Neural cell (in vitro differentiated cells): ENCODE measurements around the gene LFNG. TPM values are rescaled to one million over a fixed set of nuclear protein-coding genes. Genes with fewer than 3 reads are reported as not detected.

Source experiments
- H2AFZ ChIP-seq: fragments of 200-600, 300-800 bp; sonication (generic), shearing (Covaris generic); 2 replicates; pipeline ENCODE4 v1.6.0; 2014; ENCODE audit warnings: low read depth, mild to moderate bottlenecking, antibody characterized with exemption, low read length, moderate library complexity
- H3F3A ChIP-seq: fragments of 200-600 bp; shearing (Covaris generic); 2 replicates; pipeline ENCODE4 v1.6.1; 2016; ENCODE audit warnings: mild to moderate bottlenecking, moderate library complexity, mixed read lengths, antibody characterized with exemption, low read length; ENCODE audit not compliant: insufficient read depth, poor library complexity, severe bottlenecking
- H3K27ac ChIP-seq: fragments of 200-600, 300-800 bp; sonication (generic), shearing (Covaris generic); 2 replicates; pipeline ENCODE4 v1.5.1; 2014; ENCODE audit warnings: mild to moderate bottlenecking, low read length, moderate library complexity
- H3K27me3 ChIP-seq: fragments of 300-800, 200-600 bp; sonication (generic), shearing (Covaris generic); 2 replicates; pipeline ENCODE4 v1.6.0; 2014; ENCODE audit warnings: mild to moderate bottlenecking, low read depth, low read length, moderate library complexity; ENCODE audit not compliant: insufficient read depth
- H3K36me3 ChIP-seq: fragments of 300-800, 200-600 bp; sonication (generic), shearing (Covaris generic); 2 replicates; pipeline ENCODE4 v1.5.1; 2014; ENCODE audit warnings: mild to moderate bottlenecking, antibody characterized with exemption, low read length, moderate library complexity; ENCODE audit not compliant: insufficient read depth
- H3K4me2 ChIP-seq: fragments of 300-800, 200-600 bp; sonication (generic), shearing (Covaris generic); 2 replicates; pipeline ENCODE4 v1.6.0; 2014; ENCODE audit warnings: mild to moderate bottlenecking, low read length
- H3K4me3 ChIP-seq: fragments of 300-800, 200-600 bp; sonication (generic), shearing (Covaris generic); 2 replicates; pipeline ENCODE4 v1.5.1; 2014; ENCODE audit warnings: mild to moderate bottlenecking, low read length, moderate library complexity
- H3K79me2 ChIP-seq: fragments of 200-600 bp; shearing (Covaris generic); replicated peaks from 2 replicates; pipeline ENCODE4 v1.6.0; 2014; ENCODE audit warnings: mild to moderate bottlenecking, low read length, moderate library complexity; ENCODE audit not compliant: insufficient read depth
- H3K9ac ChIP-seq: fragments of 300-800, 200-600 bp; sonication (generic), shearing (Covaris generic); 2 replicates; pipeline ENCODE4 v1.6.1; 2016; ENCODE audit warnings: mild to moderate bottlenecking, low read length, mixed read lengths
- H3K9me2 ChIP-seq: fragments of 200-600 bp; shearing (Covaris generic); 2 replicates; pipeline ENCODE4 v1.6.1; 2016; ENCODE audit warnings: mild to moderate bottlenecking, low read length, mixed read lengths; ENCODE audit not compliant: insufficient read depth
- H3K9me3 ChIP-seq: fragments of 200-600, 300-800 bp; sonication (generic), shearing (Covaris generic); 2 replicates; pipeline ENCODE4 v1.6.1; 2016; ENCODE audit warnings: mild to moderate bottlenecking, mixed run types, low read length, moderate library complexity, mixed read lengths
- H4K20me1 ChIP-seq: fragments of 200-600 bp; shearing (Covaris generic); 2 replicates; pipeline ENCODE4 v1.6.1; 2016; ENCODE audit warnings: mild to moderate bottlenecking, mixed run types; ENCODE audit not compliant: insufficient read depth
- EP300 ChIP-seq: fragments of 450-650 bp; conservative IDR thresholded peaks from 2 replicates; pipeline ENCODE4 v1.6.1; 2014; ENCODE audit warnings: antibody characterized with exemption, mild to moderate bottlenecking, moderate library complexity; ENCODE audit not compliant: poor library complexity, severe bottlenecking
- EZH2 ChIP-seq: fragments of 200-600, 300-800 bp; shearing (Covaris generic), sonication (generic); IDR thresholded peaks from 2 replicates; pipeline ENCODE4 v1.6.1; 2014; ENCODE audit warnings: antibody characterized with exemption, low read length, borderline replicate concordance, mild to moderate bottlenecking; ENCODE audit not compliant: insufficient read depth, poor library complexity, severe bottlenecking
- MXI1 ChIP-seq: fragments of 450-650 bp; conservative IDR thresholded peaks from 2 replicates; pipeline ENCODE4 v1.6.1; 2014; ENCODE audit warnings: antibody characterized with exemption, mild to moderate bottlenecking; ENCODE audit not compliant: poor library complexity, severe bottlenecking
- POLR2AphosphoS5 ChIP-seq: IDR thresholded peaks from 2 replicates; pipeline ENCODE4 v1.6.1; 2012
- RAD21 ChIP-seq: fragments of 450-650 bp; conservative IDR thresholded peaks from 2 replicates; pipeline ENCODE4 v1.6.1; 2014; ENCODE audit warnings: antibody characterized with exemption, mild to moderate bottlenecking, moderate library complexity
- SMC3 ChIP-seq: fragments of 450-650 bp; conservative IDR thresholded peaks from 2 replicates; pipeline ENCODE4 v1.6.1; 2014; ENCODE audit warnings: antibody characterized with exemption, mild to moderate bottlenecking, moderate library complexity; ENCODE audit not compliant: poor library complexity
- TAF1 ChIP-seq: IDR thresholded peaks from 2 replicates; pipeline ENCODE4 v1.6.1; 2012; ENCODE audit warnings: low read depth
- polyA plus RNA-seq: library from polyadenylated mRNA; depleted of rRNA; stranded (reverse); fragments of >200 nt; gene quantifications from 2 replicates; pipeline ENCODE4 v1.2.3, GENCODE V29; 2014
- TF ChIP-seq, protein P1 (sequence below): fragments of 450-650 bp; IDR thresholded peaks from 2 replicates; pipeline ENCODE4 v1.5.1; 2014; ENCODE audit warnings: antibody characterized with exemption, mild to moderate bottlenecking, moderate library complexity; ENCODE audit not compliant: poor library complexity, severe bottlenecking
- TF ChIP-seq, protein P2 (sequence below): IDR thresholded peaks from 2 replicates; pipeline ENCODE4 v1.6.1; 2012; ENCODE audit warnings: borderline replicate concordance

Gene LFNG
- polyA plus RNA-seq, 1 donor from 2014 or later, result 0.30 TPM

GRCh38 chr7:2542011-2542915 is 22.7 kb downstream of the LFNG start:
- Histone ChIP-seq H4K20me1 (no peaks in the 10 kb centered on the region), H3K36me3 (no peaks in the 10 kb centered on the region), H3K4me2 (no peak overlapping the region), H3K27me3 (no peaks in the 10 kb centered on the region), H3F3A (no peaks in the 10 kb centered on the region), H3K9me2 (no peaks in the 10 kb centered on the region), H3K27ac (no peak overlapping the region), H2AFZ (no peak overlapping the region), H3K4me3 (no peak overlapping the region), H3K79me2 (no peaks in the 10 kb centered on the region), H3K9me3 (no peaks in the 10 kb centered on the region), H3K9ac (no peak overlapping the region)
- no peak for TF ChIP-seq EP300
- TF ChIP-seq MXI1, result no peak
- no peak for TF ChIP-seq POLR2AphosphoS5
- TF ChIP-seq EZH2, result no peak
- TF ChIP-seq TAF1, result no peak
- TF ChIP-seq, protein P1, sequence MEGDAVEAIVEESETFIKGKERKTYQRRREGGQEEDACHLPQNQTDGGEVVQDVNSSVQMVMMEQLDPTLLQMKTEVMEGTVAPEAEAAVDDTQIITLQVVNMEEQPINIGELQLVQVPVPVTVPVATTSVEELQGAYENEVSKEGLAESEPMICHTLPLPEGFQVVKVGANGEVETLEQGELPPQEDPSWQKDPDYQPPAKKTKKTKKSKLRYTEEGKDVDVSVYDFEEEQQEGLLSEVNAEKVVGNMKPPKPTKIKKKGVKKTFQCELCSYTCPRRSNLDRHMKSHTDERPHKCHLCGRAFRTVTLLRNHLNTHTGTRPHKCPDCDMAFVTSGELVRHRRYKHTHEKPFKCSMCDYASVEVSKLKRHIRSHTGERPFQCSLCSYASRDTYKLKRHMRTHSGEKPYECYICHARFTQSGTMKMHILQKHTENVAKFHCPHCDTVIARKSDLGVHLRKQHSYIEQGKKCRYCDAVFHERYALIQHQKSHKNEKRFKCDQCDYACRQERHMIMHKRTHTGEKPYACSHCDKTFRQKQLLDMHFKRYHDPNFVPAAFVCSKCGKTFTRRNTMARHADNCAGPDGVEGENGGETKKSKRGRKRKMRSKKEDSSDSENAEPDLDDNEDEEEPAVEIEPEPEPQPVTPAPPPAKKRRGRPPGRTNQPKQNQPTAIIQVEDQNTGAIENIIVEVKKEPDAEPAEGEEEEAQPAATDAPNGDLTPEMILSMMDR, result no peak
- TF ChIP-seq, protein P2, sequence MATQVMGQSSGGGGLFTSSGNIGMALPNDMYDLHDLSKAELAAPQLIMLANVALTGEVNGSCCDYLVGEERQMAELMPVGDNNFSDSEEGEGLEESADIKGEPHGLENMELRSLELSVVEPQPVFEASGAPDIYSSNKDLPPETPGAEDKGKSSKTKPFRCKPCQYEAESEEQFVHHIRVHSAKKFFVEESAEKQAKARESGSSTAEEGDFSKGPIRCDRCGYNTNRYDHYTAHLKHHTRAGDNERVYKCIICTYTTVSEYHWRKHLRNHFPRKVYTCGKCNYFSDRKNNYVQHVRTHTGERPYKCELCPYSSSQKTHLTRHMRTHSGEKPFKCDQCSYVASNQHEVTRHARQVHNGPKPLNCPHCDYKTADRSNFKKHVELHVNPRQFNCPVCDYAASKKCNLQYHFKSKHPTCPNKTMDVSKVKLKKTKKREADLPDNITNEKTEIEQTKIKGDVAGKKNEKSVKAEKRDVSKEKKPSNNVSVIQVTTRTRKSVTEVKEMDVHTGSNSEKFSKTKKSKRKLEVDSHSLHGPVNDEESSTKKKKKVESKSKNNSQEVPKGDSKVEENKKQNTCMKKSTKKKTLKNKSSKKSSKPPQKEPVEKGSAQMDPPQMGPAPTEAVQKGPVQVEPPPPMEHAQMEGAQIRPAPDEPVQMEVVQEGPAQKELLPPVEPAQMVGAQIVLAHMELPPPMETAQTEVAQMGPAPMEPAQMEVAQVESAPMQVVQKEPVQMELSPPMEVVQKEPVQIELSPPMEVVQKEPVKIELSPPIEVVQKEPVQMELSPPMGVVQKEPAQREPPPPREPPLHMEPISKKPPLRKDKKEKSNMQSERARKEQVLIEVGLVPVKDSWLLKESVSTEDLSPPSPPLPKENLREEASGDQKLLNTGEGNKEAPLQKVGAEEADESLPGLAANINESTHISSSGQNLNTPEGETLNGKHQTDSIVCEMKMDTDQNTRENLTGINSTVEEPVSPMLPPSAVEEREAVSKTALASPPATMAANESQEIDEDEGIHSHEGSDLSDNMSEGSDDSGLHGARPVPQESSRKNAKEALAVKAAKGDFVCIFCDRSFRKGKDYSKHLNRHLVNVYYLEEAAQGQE, result no peak
- no peak for TF ChIP-seq SMC3
- no peak for TF ChIP-seq RAD21

DNA sequence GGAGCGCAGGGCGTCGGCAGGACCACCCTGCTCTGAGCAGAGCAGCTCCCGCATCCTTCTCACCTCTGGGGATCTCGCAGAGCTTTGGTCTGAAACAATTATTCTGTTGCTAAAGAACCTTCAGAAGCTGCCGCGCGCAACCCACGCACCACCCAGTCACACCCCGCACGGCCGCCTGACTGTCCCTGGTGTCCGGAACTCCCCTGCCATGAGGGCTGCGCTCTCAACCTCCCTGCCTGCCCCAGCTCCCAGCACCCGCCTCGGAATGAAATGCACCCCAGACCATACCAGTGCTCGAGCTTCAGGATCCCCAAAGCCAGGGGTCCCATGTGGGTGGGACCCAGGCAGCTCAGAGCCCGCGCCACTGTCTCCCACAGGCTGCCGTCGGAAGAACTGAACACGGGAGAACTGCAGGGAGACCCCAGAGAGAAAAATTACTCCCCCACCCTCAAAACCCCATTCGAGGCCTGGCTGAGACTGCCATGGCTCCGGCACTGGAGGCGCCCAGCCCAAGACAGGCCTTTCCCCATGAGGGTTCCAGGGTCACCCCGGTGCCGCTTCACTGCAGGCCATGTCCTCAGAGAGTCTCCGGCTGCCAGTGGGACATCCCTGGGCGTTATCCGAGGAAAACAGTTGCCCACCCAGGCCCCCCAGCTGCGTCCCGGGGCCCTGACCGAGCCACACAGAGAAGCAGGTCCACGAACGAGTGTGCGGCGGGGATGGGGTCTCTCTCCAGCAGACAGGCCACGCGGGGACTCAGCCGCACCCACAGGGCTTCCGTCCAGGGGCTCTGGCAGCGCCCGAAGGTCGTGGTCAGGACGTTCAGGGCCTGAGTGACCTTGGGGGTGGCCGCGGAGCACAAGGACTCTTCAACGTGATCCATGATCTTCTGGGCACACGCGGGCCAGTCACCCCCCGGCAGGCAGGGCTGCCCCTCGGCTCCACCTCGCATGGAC is 23.6 kb downstream of the LFNG start:
- no peak overlapping the region for H3K27ac ChIP-seq
- H3K36me3 ChIP-seq, result no peaks in the 10 kb centered on the region
- no peaks in the 10 kb centered on the region for H3K9me3 ChIP-seq
- H3K4me3 ChIP-seq, result no peak overlapping the region
- H2AFZ ChIP-seq, result no peak overlapping the region
- no peak overlapping the region for H3K4me2 ChIP-seq
- no peak overlapping the region for H3K9ac ChIP-seq
- H3F3A ChIP-seq, result no peaks in the 10 kb centered on the region
- no peaks in the 10 kb centered on the region for H4K20me1 ChIP-seq
- no peaks in the 10 kb centered on the region for H3K27me3 ChIP-seq
- TF ChIP-seq MXI1, result no peak
- no peak for TF ChIP-seq EZH2
- no peak for TF ChIP-seq TAF1
- no peak for TF ChIP-seq SMC3
- TF ChIP-seq, protein P2, result no peak
- TF ChIP-seq POLR2AphosphoS5, result no peak
- no peak for TF ChIP-seq RAD21
- TF ChIP-seq, protein P1, result no peak
- no peak for TF ChIP-seq EP300
- no peaks in the 10 kb centered on the region for H3K9me2 ChIP-seq
- H3K79me2 ChIP-seq, result no peaks in the 10 kb centered on the region
